Muscle of arm (tissue), 12 donors: ENCODE data around the gene STARD5. TPM values are rescaled to one million over a fixed set of nuclear protein-coding genes. Genes with fewer than 3 reads are reported as not detected.

ENCODE experiments used
- polyA plus RNA-seq, 12 donors: library from polyadenylated mRNA; unstranded; fragments of 120-200 nt; gene quantifications; one replicate each; pipeline ENCODE4 v1.2.1, GENCODE V29; 2013; ENCODE audit not compliant: insufficient read length in 12 of 12

STARD5 gene
- polyA plus RNA-seq, 12 donors = 2.0 to 15.8 (median 4.5) TPM; not detected in 1

Other genes with a start within 250 kb of the STARD5 start
- 1 to 10 TPM in 1 of 12 donors, under 1 TPM in 9, not detected in 2; 0.15 to 1.1 (median 0.61) TPM for gene CFAP161, start 189.9 kb downstream of the STARD5 start, polyA plus RNA-seq
- 10 to 100 TPM in 3 of 12 donors, 1 to 10 TPM in 8, not detected in 1; 5.5 to 19.8 (median 7.6) TPM for gene IL16, start 127.3 kb downstream of the STARD5 start, polyA plus RNA-seq
- gene TMC3, start 50.1 kb upstream of the STARD5 start, polyA plus RNA-seq = under 1 TPM in 9 of 12 donors, not detected in 3; 0.04 to 0.19 (median 0.10) TPM